WTC11 (cell line): ENCODE results near the gene GNRHR. TPM values are rescaled to one million over a fixed set of nuclear protein-coding genes. Genes with fewer than 3 reads are reported as not detected.

Experiments used
- ATAC-seq: fragments of 200-7000 bp; cut with Tn5 transposase; 2 replicates; pipeline ENCODE4 v1.10.0; 2021; ENCODE audit warnings: mild to moderate bottlenecking, moderate library complexity
- CTCF ChIA-PET: fragments of 300-600 bp; sonication (Branson Sonifier 250); formaldehyde crosslinking; loops from one replicate; lab custom pipeline; 2021; ENCODE audit warnings: antibody characterized with exemption; lab: Charles Lee
- POLR2A ChIA-PET: fragments of 350-600 bp; sonication (Branson Sonifier 250); formaldehyde crosslinking; loops from one replicate; lab custom pipeline; 2021; ENCODE audit warnings: antibody characterized with exemption; lab: Charles Lee
- DNase-seq: peaks from one replicate; pipeline ENCODE4 v3.0.0; 2021; ENCODE audit warnings: low spot score
- H3K27ac Mint-ChIP-seq: 2 replicates; pipeline ENCODE4 v1.8.0; 2021; ENCODE audit warnings: mixed read lengths
- H3K27me3 Mint-ChIP-seq: 2 replicates; pipeline ENCODE4 v1.8.0; 2021; ENCODE audit warnings: low read depth, mild to moderate bottlenecking, moderate library complexity, mixed read lengths
- H3K36me3 Mint-ChIP-seq: 2 replicates; pipeline ENCODE4 v1.8.0; 2021; ENCODE audit warnings: mixed read lengths
- H3K4me1 Mint-ChIP-seq: 2 replicates; pipeline ENCODE4 v1.8.0; 2022; ENCODE audit warnings: mixed read lengths
- H3K4me3 Mint-ChIP-seq: 2 replicates; pipeline ENCODE4 v1.8.0; 2021; ENCODE audit warnings: mild to moderate bottlenecking, moderate library complexity, mixed read lengths
- H3K9me3 Mint-ChIP-seq: 2 replicates; pipeline ENCODE4 v1.8.0; 2021; ENCODE audit warnings: mixed read lengths
- ARID4B ChIP-seq: sonication (generic); formaldehyde crosslinking; IDR thresholded peaks from 2 replicates; pipeline ENCODE4 v1.8.0; 2023; ENCODE audit warnings: missing genetic modification reagents, mild to moderate bottlenecking, borderline replicate concordance
- CDX4 ChIP-seq: fragments of 250-450 bp; sonication (Bioruptor Pico); IDR thresholded peaks from 2 replicates; pipeline ENCODE4 v1.9.0; 2021; ENCODE audit warnings: moderate library complexity, mild to moderate bottlenecking, inconsistent platforms, borderline replicate concordance
- E2F1 ChIP-seq: sonication (generic); formaldehyde crosslinking; IDR thresholded peaks from 2 replicates; pipeline ENCODE4 v1.8.0; 2022; ENCODE audit warnings: mild to moderate bottlenecking, missing genetic modification reagents
- E2F4 ChIP-seq: sonication (generic); formaldehyde crosslinking; IDR thresholded peaks from 2 replicates; pipeline ENCODE4 v1.8.1; 2022; ENCODE audit warnings: low read depth, mild to moderate bottlenecking, moderate library complexity, missing genetic modification reagents, borderline replicate concordance
- FOXJ3 ChIP-seq: sonication (generic); formaldehyde crosslinking; IDR thresholded peaks from 2 replicates; pipeline ENCODE4 v1.9.0; 2021; ENCODE audit warnings: missing genetic modification reagents, mild to moderate bottlenecking, borderline replicate concordance
- FOXK1 ChIP-seq: sonication (generic); formaldehyde crosslinking; IDR thresholded peaks from 2 replicates; pipeline ENCODE4 v1.8.0; 2022; ENCODE audit warnings: mild to moderate bottlenecking, moderate library complexity, missing genetic modification reagents
- FOXP1 ChIP-seq: sonication (generic); formaldehyde crosslinking; IDR thresholded peaks from 2 replicates; pipeline ENCODE4 v1.8.0; 2022; ENCODE audit warnings: missing genetic modification reagents, mild to moderate bottlenecking, moderate library complexity, borderline replicate concordance
- GRHL2 ChIP-seq: fragments of 250-450 bp; sonication (Bioruptor Pico); IDR thresholded peaks from 2 replicates; pipeline ENCODE4 v1.8.0; 2022; ENCODE audit warnings: mild to moderate bottlenecking, moderate library complexity; ENCODE audit not compliant: insufficient replicate concordance, severe bottlenecking
- HMGXB4 ChIP-seq: sonication (generic); formaldehyde crosslinking; IDR thresholded peaks from 2 replicates; pipeline ENCODE4 v1.8.1; 2023; ENCODE audit warnings: mild to moderate bottlenecking, moderate library complexity, missing genetic modification reagents
- JAZF1 ChIP-seq: fragments of 250-450 bp; sonication (Bioruptor Pico); IDR thresholded peaks from 2 replicates; pipeline ENCODE4 v1.9.0; 2021; ENCODE audit warnings: moderate library complexity, mild to moderate bottlenecking, inconsistent platforms
- MYBL2 ChIP-seq: sonication (generic); formaldehyde crosslinking; IDR thresholded peaks from 2 replicates; pipeline ENCODE4 v1.8.1; 2023; ENCODE audit warnings: mild to moderate bottlenecking, moderate library complexity, missing genetic modification reagents
- NFE2L1 ChIP-seq: sonication (generic); formaldehyde crosslinking; IDR thresholded peaks from 2 replicates; pipeline ENCODE4 v1.8.1; 2023; ENCODE audit warnings: missing genetic modification reagents
- NFYB ChIP-seq: sonication (generic); formaldehyde crosslinking; conservative IDR thresholded peaks from 2 replicates; pipeline ENCODE4 v1.8.0; 2022; ENCODE audit warnings: low read depth, missing genetic modification reagents
- PRRX2 ChIP-seq: fragments of 250-450 bp; sonication (Bioruptor Pico); IDR thresholded peaks from 2 replicates; pipeline ENCODE4 v1.8.0; 2021; ENCODE audit warnings: mild to moderate bottlenecking
- RORB ChIP-seq: fragments of 250-450 bp; sonication (Bioruptor Pico); IDR thresholded peaks from 2 replicates; pipeline ENCODE4 v1.9.0; 2021; ENCODE audit warnings: mild to moderate bottlenecking
- SOX15 ChIP-seq: fragments of 250-450 bp; sonication (Bioruptor Pico); IDR thresholded peaks from 2 replicates; pipeline ENCODE4 v1.9.0; 2021; ENCODE audit warnings: mild to moderate bottlenecking
- TP53 ChIP-seq: sonication (generic); formaldehyde crosslinking; IDR thresholded peaks from 2 replicates; pipeline ENCODE4 v1.8.1; 2023; ENCODE audit warnings: mild to moderate bottlenecking, missing genetic modification reagents
- ZBTB21 ChIP-seq: sonication (generic); formaldehyde crosslinking; IDR thresholded peaks from 2 replicates; pipeline ENCODE4 v1.8.1; 2023; ENCODE audit warnings: mild to moderate bottlenecking, missing genetic modification reagents, borderline replicate concordance
- ZNF396 ChIP-seq: fragments of 250-450 bp; sonication (Bioruptor Pico); IDR thresholded peaks from 2 replicates; pipeline ENCODE4 v1.8.0; 2021; ENCODE audit warnings: mild to moderate bottlenecking, moderate library complexity, borderline replicate concordance
- total RNA-seq: library from RNA; stranded (reverse); gene quantifications from 3 replicates; pipeline ENCODE4 v1.2.3, GENCODE V29; 2021

Gene GNRHR
- total RNA-seq, 1 experiment from 2014 or later: not detected

- H3K9me3 Mint-ChIP-seq: peaks cover 17% of the 10 kb centered on the region
- no peak for DNase-seq
- no peaks in the 10 kb centered on the region for H3K27me3 Mint-ChIP-seq
- ChIA-PET POLR2A (no interaction called here), CTCF (interaction anchor here (1.4 to 2.5 kb wide), 3 partner anchors 21 to 101 kb away, joined by 3 to 14 read pairs (median 4); no protein-coding TSS in a partner anchor)
- H3K27ac Mint-ChIP-seq: no peak overlapping the region
- no peak for TF ChIP-seq RORB (CRISPR knock-in tag)
- TF ChIP-seq ARID4B (CRISPR knock-in tag): no peak
- TF ChIP-seq GRHL2 (CRISPR knock-in tag): no peak
- no peak for TF ChIP-seq FOXP1 (CRISPR knock-in tag)
- TF ChIP-seq E2F4: no peak
- no peak for TF ChIP-seq SOX15
- TF ChIP-seq CDX4: no peak
- no peak for TF ChIP-seq HMGXB4 (CRISPR knock-in tag)
- no peak for ATAC-seq
- peaks cover 16% of the 10 kb centered on the region for H3K36me3 Mint-ChIP-seq
- peak overlapping the region; percentile 88 for H3K4me3 Mint-ChIP-seq
- H3K4me1 Mint-ChIP-seq: peaks cover 27% of the 10 kb centered on the region
Measured at GRCh38 chr4:67702166-67702565, 52.0 kb downstream of the GNRHR start.

GRCh38 chr4:67701517-67701850, 52.7 kb downstream of the GNRHR start:
- Mint-ChIP-seq H3K27ac (peak overlapping the region; percentile 97), H3K4me3 (peak overlapping the region; percentile 88), H3K27me3 (no peaks in the 10 kb centered on the region), H3K36me3 (peaks cover 11% of the 10 kb centered on the region), H3K4me1 (peaks cover 27% of the 10 kb centered on the region), H3K9me3 (peaks cover 12% of the 10 kb centered on the region)
- DNase-seq (no peak), ATAC-seq (no peak)
- POLR2A ChIA-PET: interaction anchor here (1.5 to 1.6 kb wide), 2 partner anchors 12 to 156 kb away, joined by 3 to 4 read pairs; partner anchors contain the start of gene CENPC
- CTCF ChIA-PET: interaction anchor here (0.8 to 2.5 kb wide), 7 partner anchors 12 to 101 kb away, joined by 3 to 20 read pairs (median 4); no protein-coding TSS in a partner anchor
- no peak for TF ChIP-seq FOXJ3 (CRISPR knock-in tag)
- TF ChIP-seq ARID4B (CRISPR knock-in tag): no peak
- TF ChIP-seq TP53 (CRISPR knock-in tag): no peak
- TF ChIP-seq MYBL2 (CRISPR knock-in tag): no peak
- TF ChIP-seq JAZF1: no peak
- no peak for TF ChIP-seq PRRX2
- TF ChIP-seq NFYB (CRISPR knock-in tag): no peak
- no peak for TF ChIP-seq NFE2L1 (CRISPR knock-in tag)
- no peak for TF ChIP-seq E2F1
- TF ChIP-seq ZNF396 (CRISPR knock-in tag): no peak
- TF ChIP-seq FOXK1 (CRISPR knock-in tag): no peak
- TF ChIP-seq ZBTB21 (CRISPR knock-in tag): no peak
